ENCODE data around the gene TGFB1.

DNA sequence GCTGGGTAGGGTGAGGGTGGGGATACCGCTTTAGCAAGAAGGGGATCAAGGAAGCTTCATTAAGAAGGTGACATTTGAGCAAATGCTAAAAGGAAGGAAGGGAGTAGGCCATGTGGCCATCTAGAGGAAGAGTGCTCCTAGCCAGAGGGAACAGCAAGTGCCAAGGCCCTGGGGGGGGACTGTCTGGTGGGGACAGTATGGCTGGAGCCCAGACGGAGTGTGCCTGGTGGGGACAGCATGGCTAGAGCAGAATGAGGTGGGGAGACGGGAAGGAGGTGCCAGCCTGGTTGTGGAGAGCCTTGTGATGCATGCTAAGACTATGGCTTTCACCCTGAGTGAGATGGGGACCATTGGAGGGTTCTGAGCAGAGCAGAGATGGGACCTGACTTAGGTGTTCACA lies 2.1 kb upstream of the TGFB1 start:
- no peak for TF ChIP-seq SMC3 (IDR thresholded peaks at IDR 0.05; ENCODE audit: low read depth, low read length)
- TF ChIP-seq GABPA (IDR thresholded peaks at IDR 0.05; ENCODE audit: low read depth): no peak
- no peak for TF ChIP-seq EZH2phosphoT487 (IDR thresholded peaks at IDR 0.05; ENCODE audit: borderline replicate concordance, low read depth)
- TF ChIP-seq, protein P1, sequence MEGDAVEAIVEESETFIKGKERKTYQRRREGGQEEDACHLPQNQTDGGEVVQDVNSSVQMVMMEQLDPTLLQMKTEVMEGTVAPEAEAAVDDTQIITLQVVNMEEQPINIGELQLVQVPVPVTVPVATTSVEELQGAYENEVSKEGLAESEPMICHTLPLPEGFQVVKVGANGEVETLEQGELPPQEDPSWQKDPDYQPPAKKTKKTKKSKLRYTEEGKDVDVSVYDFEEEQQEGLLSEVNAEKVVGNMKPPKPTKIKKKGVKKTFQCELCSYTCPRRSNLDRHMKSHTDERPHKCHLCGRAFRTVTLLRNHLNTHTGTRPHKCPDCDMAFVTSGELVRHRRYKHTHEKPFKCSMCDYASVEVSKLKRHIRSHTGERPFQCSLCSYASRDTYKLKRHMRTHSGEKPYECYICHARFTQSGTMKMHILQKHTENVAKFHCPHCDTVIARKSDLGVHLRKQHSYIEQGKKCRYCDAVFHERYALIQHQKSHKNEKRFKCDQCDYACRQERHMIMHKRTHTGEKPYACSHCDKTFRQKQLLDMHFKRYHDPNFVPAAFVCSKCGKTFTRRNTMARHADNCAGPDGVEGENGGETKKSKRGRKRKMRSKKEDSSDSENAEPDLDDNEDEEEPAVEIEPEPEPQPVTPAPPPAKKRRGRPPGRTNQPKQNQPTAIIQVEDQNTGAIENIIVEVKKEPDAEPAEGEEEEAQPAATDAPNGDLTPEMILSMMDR (IDR thresholded peaks at IDR 0.05): no peak
- TF ChIP-seq CHD2 (IDR thresholded peaks at IDR 0.05; ENCODE audit: low read length, partially characterized antibody): no peak
- no peak for TF ChIP-seq ELF1 (IDR thresholded peaks at IDR 0.05)
- TF ChIP-seq YY1 (IDR thresholded peaks at IDR 0.05; ENCODE audit: low read depth): no peak
- no peak for TF ChIP-seq RFX5 (IDR thresholded peaks at IDR 0.05; ENCODE audit: low read length)
- TF ChIP-seq GATA2 (CRISPR knock-in tag; IDR thresholded peaks at IDR 0.05): no peak
- TF ChIP-seq FOSL2 (IDR thresholded peaks at IDR 0.05; ENCODE audit: borderline replicate concordance, low read depth): no peak
- TF ChIP-seq TAF1 (IDR thresholded peaks at IDR 0.05; ENCODE audit: borderline replicate concordance, low read depth, low read length): no peak
- TF ChIP-seq RCOR1 (IDR thresholded peaks at IDR 0.05; ENCODE audit: low read length): no peak
- TF ChIP-seq POLR2AphosphoS5 (IDR thresholded peaks at IDR 0.05; ENCODE audit: low read depth, low read length): no peak

Data from SK-N-SH (cell line).